Progenitor cell of endocrine pancreas (in vitro differentiated cells): Measurements from ENCODE around the gene ZNF598. TPM values are rescaled to one million over a fixed set of nuclear protein-coding genes. Genes with fewer than 3 reads are reported as not detected.
"Not testable (repeated sequence)": the region's sequence is repeated elsewhere in the genome, so short reads cannot be mapped to it uniquely, and the experiment has no call there.

Experiments used
- DNase-seq: peaks from one replicate; pipeline ENCODE4 v3.0.0; 2021; ENCODE audit warnings: low spot score; ENCODE audit not compliant: unreplicated experiment
- H3K27ac Mint-ChIP-seq: 2 replicates; pipeline ENCODE4 v1.8.0; 2021; ENCODE audit warnings: mild to moderate bottlenecking, moderate library complexity, mixed read lengths
- H3K27me3 Mint-ChIP-seq: 2 replicates; pipeline ENCODE4 v1.8.0; 2021; ENCODE audit warnings: mixed read lengths
- H3K36me3 Mint-ChIP-seq: 2 replicates; pipeline ENCODE4 v1.8.0; 2022; ENCODE audit warnings: mixed read lengths; ENCODE audit not compliant: insufficient read depth
- H3K4me1 Mint-ChIP-seq: 2 replicates; pipeline ENCODE4 v1.8.0; 2021; ENCODE audit warnings: low read depth, mixed read lengths
- H3K4me3 Mint-ChIP-seq: 2 replicates; pipeline ENCODE4 v1.8.0; 2021; ENCODE audit warnings: low read depth, mild to moderate bottlenecking, moderate library complexity, mixed read lengths
- H3K9me3 Mint-ChIP-seq: 2 replicates; pipeline ENCODE4 v1.8.0; 2021; ENCODE audit warnings: low read depth, mixed read lengths
- CTCF ChIP-seq: fragments of 200-600 bp; sonication (generic); IDR thresholded peaks from one replicate; pipeline ENCODE4 v1.5.0; 2021; ENCODE audit warnings: antibody characterized with exemption, mild to moderate bottlenecking; ENCODE audit not compliant: unreplicated experiment
- total RNA-seq: library from RNA; stranded (reverse); gene quantifications from 2 replicates; pipeline ENCODE4 v1.2.1, GENCODE V29; 2021

ZNF598 gene
- total RNA-seq, 1 donor from 2014 or later = 41.5 TPM

DNA sequence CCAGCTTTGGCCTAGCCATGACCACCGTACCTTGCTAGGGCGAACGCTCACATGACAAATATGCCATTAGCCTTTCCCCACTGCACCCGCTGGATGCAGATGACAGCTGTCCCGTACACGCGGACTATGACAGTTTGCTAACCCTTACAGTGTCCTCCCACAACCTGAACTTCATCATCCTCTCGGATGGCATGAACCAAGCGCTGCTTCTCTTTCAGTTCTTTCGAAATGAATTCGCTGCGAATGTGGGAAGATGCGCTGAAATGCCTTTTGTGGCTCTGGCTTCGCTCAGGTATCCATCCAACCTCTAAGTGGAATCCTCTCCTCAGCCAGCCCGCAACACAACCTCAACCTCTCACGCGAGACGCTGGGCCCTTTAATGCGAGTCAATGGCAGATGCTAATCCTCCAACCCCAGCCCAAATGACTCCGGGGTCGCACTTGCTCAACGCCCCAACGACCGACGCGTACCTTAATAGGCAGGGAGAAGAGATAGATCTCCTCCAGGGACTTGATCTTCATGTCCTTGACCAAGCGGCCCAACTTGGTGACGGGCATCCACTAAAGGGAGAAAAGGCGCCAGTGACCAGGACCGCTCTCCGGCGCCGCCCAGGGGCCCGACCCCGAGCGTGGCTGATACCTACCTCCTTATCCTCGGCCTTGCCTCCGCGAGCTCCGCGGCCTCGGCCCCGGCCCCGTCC is 45.7 kb downstream of the ZNF598 start:
- Mint-ChIP-seq H3K36me3 (peaks cover 16% of the 10 kb centered on the region), H3K4me1 (peaks cover 30% of the 10 kb centered on the region), H3K27ac (peak overlapping the region; percentile 77), H3K9me3 (no peaks in the 10 kb centered on the region), H3K4me3 (peak overlapping the region; percentile 88), H3K27me3 (no peaks in the 10 kb centered on the region)
- DNase-seq = no peak
- peak; percentile 22 for TF ChIP-seq CTCF

GRCh38 chr16:1962161-1963153 is 47.2 kb downstream of the ZNF598 start:
- H3K9me3 Mint-ChIP-seq, DNase-seq, H3K27me3 Mint-ChIP-seq: not testable (repeated sequence)
- peak overlapping the region; percentile 88 for H3K4me3 Mint-ChIP-seq
- H3K36me3 Mint-ChIP-seq = peaks cover 16% of the 10 kb centered on the region
- peak overlapping the region; percentile 86 for H3K27ac Mint-ChIP-seq
- peaks cover 30% of the 10 kb centered on the region for H3K4me1 Mint-ChIP-seq

DNA sequence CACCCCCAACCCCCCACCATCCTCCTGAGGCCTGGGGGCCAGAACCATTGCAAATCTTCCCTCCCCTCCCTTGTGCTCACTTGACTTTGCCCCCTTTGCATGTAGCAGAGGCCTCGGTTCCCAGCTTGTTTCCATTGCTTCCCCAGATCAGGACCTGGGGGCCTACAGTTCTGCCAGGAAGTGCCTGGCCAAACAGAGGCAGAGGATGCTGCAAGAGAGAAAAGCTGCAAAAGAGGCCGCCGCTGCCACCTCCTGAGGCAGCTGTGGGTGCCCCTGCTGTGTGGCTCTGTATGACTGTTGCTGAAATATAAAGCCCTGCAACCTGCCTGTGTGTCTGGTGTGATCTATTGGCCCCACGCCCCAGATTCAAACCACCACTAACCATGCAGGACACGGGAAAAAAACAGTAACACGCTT is 48.0 kb downstream of the ZNF598 start:
- Mint-ChIP-seq H3K27me3 (peaks cover 3% of the 10 kb centered on the region), H3K9me3 (no peaks in the 10 kb centered on the region), H3K4me3 (peak overlapping the region; percentile 14), H3K36me3 (peaks cover 16% of the 10 kb centered on the region), H3K27ac (no peak overlapping the region), H3K4me1 (peaks cover 30% of the 10 kb centered on the region)
- TF ChIP-seq CTCF = no peak
- no peak for DNase-seq

DNA sequence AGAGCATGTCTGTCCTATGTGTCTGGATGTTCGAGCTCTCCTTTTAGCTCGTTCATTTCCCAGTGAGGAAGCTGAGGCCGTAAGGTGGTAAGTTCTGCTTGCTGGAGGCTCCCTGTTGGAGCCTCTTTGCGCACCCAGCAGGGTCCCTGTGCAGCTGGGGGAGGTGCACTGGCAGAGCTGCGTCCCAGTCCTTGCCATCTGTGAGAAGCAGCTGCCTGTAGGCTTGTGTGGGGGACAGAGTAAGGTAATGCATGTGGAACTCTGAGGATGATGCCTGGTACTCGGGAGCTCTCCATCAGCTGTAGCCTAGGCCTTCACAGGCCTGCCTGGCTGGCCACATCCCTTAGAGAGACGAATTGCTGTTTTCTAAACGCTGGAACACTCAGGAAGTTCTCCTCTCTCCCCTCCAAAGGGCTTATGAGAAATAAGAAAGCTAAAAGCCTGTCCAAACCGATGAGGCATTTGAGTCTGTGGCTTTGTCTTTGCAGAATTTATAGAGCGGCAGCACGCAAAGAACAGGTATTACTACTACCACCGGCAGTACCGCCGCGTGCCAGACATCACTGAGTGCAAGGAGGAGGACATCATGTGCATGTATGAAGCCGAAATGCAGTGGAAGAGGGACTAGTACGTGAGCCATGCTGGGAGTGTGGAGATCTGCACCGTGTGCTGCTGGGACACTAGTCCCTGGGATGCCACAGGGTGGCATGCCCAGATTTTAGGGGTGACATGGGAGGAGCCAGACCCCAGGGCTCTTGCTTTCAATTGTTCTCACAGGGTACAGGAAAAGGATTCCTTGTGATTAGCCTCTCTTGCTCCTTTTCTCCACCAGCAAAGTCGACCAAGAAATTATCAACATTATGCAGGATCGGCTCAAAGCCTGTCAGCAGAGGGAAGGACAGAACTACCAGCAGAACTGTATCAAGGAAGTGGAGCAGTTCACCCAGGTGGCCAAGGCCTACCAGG is 48.7 kb downstream of the ZNF598 start:
- peaks cover 16% of the 10 kb centered on the region for H3K36me3 Mint-ChIP-seq
- peak overlapping the region; percentile 88 for H3K4me3 Mint-ChIP-seq
- H3K4me1 Mint-ChIP-seq = peaks cover 30% of the 10 kb centered on the region
- peak overlapping the region; percentile 59 for H3K27ac Mint-ChIP-seq
- no peak for TF ChIP-seq CTCF
- H3K9me3 Mint-ChIP-seq = no peaks in the 10 kb centered on the region
- no peak for DNase-seq
- peaks cover 3% of the 10 kb centered on the region for H3K27me3 Mint-ChIP-seq

DNA sequence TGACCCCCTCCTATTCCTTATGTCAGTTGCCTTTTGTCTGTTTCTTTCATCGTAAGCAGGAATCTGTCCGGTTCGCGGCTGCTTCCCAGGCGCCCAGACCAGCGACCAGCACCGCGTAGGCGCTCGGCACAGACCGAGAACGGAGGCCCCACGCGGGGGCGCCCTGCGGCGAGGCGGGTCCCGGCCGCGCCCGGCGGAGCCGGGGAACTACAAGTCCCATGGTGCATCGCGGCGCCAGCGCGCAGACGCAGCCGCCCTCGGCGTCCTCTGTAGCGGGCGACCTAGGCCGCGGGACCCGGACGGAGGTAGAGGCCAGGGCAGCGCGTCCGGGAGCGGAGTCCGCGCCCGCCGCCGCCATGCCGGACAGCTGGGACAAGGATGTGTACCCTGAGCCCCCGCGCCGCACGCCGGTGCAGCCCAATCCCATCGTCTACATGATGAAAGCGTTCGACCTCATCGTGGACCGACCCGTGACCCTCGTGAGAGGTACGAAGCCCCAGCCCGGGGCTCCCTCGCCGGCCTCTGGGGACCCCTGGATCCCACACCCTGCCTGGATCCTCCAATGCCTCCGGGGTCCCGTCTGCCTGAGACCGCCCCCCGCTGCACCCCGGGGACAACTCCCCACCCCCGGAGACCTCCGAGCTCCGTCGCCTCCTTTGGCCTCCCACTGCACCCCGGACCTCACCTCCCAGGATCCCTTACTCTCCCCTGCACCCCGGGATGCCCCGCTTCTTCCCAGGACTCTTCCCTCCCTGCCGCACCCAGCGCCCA is 50.2 kb downstream of the ZNF598 start, which contains the start of gene NDUFB10:
NDUFB10 (plus strand) TSS at position 270 of the 771 bp plus-strand sequence; CDS start at position 357, 87 bp downstream.
- H3K36me3 Mint-ChIP-seq = peaks cover 16% of the 10 kb centered on the region
- H3K4me1 Mint-ChIP-seq = peaks cover 25% of the 10 kb centered on the region
- peak; percentile 92 for DNase-seq
- H3K9me3 Mint-ChIP-seq = no peaks in the 10 kb centered on the region
- peaks cover 3% of the 10 kb centered on the region for H3K27me3 Mint-ChIP-seq
- TF ChIP-seq CTCF = peak; percentile 75
- H3K4me3 Mint-ChIP-seq = peak within 1 kb of the TSS; percentile 88
- peak within 1 kb of the TSS; percentile 90 for H3K27ac Mint-ChIP-seq
